Neural cell (in vitro differentiated cells): ENCODE data around the gene HPS1.

Experiments used
- RAD21 ChIP-seq: fragments of 450-650 bp; conservative IDR thresholded peaks from 2 replicates; pipeline ENCODE4 v1.6.1; 2014; ENCODE audit warnings: antibody characterized with exemption, mild to moderate bottlenecking, moderate library complexity
- SMC3 ChIP-seq: fragments of 450-650 bp; conservative IDR thresholded peaks from 2 replicates; pipeline ENCODE4 v1.6.1; 2014; ENCODE audit warnings: antibody characterized with exemption, mild to moderate bottlenecking, moderate library complexity; ENCODE audit not compliant: poor library complexity
- TF ChIP-seq, protein P1 (sequence below): fragments of 450-650 bp; IDR thresholded peaks from 2 replicates; pipeline ENCODE4 v1.5.1; 2014; ENCODE audit warnings: antibody characterized with exemption, mild to moderate bottlenecking, moderate library complexity; ENCODE audit not compliant: poor library complexity, severe bottlenecking

DNA sequence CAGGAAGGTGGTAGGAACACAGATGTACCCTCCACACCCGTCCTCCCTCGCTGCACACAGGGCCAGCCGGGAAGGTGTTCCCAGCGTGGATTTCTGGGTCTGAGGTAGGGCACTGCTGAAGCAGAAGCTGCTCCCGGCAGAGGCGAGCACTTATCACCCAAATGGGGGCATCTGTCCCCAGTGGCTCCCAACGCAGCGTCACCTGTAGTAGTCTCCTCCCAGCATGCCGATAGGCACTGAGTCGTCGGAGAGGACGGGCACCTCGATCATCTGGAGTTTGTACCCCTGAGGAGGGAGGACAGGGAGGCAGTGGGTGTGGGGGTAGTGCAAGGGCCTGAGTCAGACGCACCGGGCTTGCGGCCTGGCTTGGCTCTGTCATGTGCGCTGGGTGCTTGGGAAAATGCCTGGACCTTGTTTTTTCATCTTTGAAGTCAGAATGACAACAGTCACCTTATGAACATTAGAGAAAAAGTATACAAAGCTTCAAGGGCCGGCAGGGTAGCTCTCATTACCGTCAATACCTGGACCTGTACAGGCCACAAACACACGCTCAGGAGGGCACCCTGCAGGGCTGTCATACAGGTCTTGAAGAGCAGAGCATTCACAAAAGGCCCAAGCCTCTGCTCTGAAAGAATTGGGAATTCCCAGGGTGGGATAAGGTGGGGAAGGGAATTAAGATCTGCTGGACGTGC, 28.6 kb downstream of the HPS1 start:
- TF ChIP-seq, protein P1, sequence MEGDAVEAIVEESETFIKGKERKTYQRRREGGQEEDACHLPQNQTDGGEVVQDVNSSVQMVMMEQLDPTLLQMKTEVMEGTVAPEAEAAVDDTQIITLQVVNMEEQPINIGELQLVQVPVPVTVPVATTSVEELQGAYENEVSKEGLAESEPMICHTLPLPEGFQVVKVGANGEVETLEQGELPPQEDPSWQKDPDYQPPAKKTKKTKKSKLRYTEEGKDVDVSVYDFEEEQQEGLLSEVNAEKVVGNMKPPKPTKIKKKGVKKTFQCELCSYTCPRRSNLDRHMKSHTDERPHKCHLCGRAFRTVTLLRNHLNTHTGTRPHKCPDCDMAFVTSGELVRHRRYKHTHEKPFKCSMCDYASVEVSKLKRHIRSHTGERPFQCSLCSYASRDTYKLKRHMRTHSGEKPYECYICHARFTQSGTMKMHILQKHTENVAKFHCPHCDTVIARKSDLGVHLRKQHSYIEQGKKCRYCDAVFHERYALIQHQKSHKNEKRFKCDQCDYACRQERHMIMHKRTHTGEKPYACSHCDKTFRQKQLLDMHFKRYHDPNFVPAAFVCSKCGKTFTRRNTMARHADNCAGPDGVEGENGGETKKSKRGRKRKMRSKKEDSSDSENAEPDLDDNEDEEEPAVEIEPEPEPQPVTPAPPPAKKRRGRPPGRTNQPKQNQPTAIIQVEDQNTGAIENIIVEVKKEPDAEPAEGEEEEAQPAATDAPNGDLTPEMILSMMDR = no peak
- TF ChIP-seq RAD21 (no peak), SMC3 (no peak)
